Sigmoid colon (tissue), 7 donors: ENCODE results near the gene OPRL1. TPM values are rescaled to one million over a fixed set of nuclear protein-coding genes. Genes with fewer than 3 reads are reported as not detected.

Source experiments
- DNase-seq: peaks from one replicate; pipeline ENCODE4 v3.0.0-alpha.2; 2019
- H3K27ac ChIP-seq, 4 donors: fragments of 200-600 bp; sonication (generic); one replicate each; pipeline ENCODE4 v1.5.1; 2016 to 2019; ENCODE audit warnings: mild to moderate bottlenecking in 1 of 4
- H3K27me3 ChIP-seq, 3 donors: fragments of 200-600 bp; sonication (generic); one replicate each; pipeline ENCODE4 v1.5.1; 2019; ENCODE audit warnings: mild to moderate bottlenecking in 1 of 3
- H3K36me3 ChIP-seq, 4 donors: fragments of 200-600 bp; sonication (generic); one replicate each; pipeline ENCODE4 v1.5.1; 2016 to 2019
- H3K4me1 ChIP-seq, 4 donors: fragments of 200-600 bp; sonication (generic); one replicate each; pipeline ENCODE4 v1.5.1; 2017 to 2019
- H3K4me3 ChIP-seq, 4 donors: fragments of 200-600 bp; sonication (generic); one replicate each; pipeline ENCODE4 v1.5.1; 2017 to 2019; ENCODE audit warnings: mild to moderate bottlenecking in 2 of 4, moderate library complexity in 1 of 4
- H3K9me3 ChIP-seq, 4 donors: fragments of 200-600 bp in 3 of 4; sonication (generic) in 3 of 4; one replicate each; pipeline versions ENCODE4 v1.5.1 to v1.6.1; 2013 to 2019
- EP300 ChIP-seq, 4 donors: sonication (generic); formaldehyde crosslinking; IDR thresholded peaks; one replicate each; pipeline ENCODE4 v1.6.1; 2017; ENCODE audit warnings: antibody characterized with exemption in 4 of 4
- POLR2A ChIP-seq, 2 donors: fragments of 450-650 bp; IDR thresholded peaks; one replicate each; pipeline ENCODE4 v1.6.1; 2016; ENCODE audit warnings: antibody characterized with exemption in 2 of 2, mild to moderate bottlenecking in 2 of 2, moderate library complexity in 2 of 2
- POLR2AphosphoS5 ChIP-seq, 4 donors: sonication (generic); formaldehyde crosslinking; IDR thresholded peaks; one replicate each; pipeline ENCODE4 v1.6.1; 2017; ENCODE audit warnings: antibody characterized with exemption in 4 of 4
- WGBS, 2 donors: extraction: QIAGEN DNeasy Blood & Tissue Kit; methylation state at CpG; one replicate each; pipeline ENCODE4 v1.1.7; 2013; 5-methylcytosine and 5-hydroxymethylcytosine counted together
- intact Hi-C: fragments of 100-400 bp; cut with DNase I; formaldehyde crosslinking; loops from one replicate; pipeline ENCODE4 v1.15.1; 2023
- polyA plus RNA-seq, 3 donors: library from polyadenylated mRNA; stranded (reverse); fragments of 200-250 nt; gene quantifications; one replicate each; pipeline ENCODE4 v1.2.3, GENCODE V29; 2013
- total RNA-seq, 4 donors: library from RNA; depleted of rRNA; stranded (reverse); fragments of >200 nt; gene quantifications; one replicate each; pipeline ENCODE4 v1.1.0, GENCODE V29; 2016
- TF ChIP-seq, protein P1 (sequence below), 4 experiments: fragments of 450-650 bp in 3 of 4; fragments of 200-600 bp in 1 of 4; IDR thresholded peaks; one replicate each; pipeline ENCODE4 v1.5.1; 2016 to 2019; ENCODE audit warnings: antibody characterized with exemption in 4 of 4, mild to moderate bottlenecking in 3 of 4, moderate library complexity in 2 of 4
- donor health status: healthy with polysubstance abuse.
- donor health status: Bipolar disorder and iron deficiency.
- donor health status: healthy.

The OPRL1 gene
- total and polyA plus RNA-seq, 7 donors, result under 0.01 to 2.2 (median 0.89) TPM; not detected in 1

DNA sequence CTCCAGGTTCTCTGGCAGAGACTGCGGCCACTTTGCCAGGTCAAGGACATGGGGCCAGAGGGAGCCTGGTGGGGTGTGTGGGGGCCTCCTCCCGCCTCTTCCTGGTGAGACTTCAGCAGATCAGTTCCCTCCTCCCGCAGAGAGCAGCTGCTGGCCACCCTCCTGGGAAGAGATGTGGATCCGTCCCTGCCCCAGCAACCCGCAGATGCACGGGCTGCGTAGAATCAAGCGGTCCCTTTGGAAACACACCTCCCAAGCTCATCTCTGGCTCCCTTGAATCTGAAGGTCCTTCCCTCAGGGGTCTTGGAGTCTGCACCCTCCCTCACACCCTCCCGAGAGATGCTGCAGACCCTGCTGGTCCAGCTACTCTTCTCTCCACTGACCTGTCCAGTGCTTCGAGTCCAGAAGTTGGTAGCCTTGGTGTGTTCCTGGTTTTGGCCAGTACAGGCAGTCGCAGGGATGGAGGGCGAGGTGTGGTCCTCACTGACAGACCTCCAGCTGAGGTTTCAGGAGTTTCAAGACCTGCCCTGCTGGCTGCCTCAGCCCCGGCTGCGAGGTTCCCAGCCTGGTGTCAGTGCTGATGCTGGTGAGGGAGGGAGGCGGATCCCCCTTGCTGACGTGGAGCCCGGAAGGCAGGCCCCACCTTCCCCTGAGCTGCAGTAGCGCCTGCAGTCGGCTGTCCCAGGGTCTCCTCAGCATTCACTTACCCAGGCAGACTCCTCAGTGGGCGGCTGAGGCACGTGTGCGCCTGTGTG, 27.3 kb downstream of the OPRL1 start, which contains the start of gene NPBWR2:
NPBWR2 (minus strand) TSS at position 585 of the 755 bp plus-strand sequence. CDS start 734 bp downstream, outside the sequence.
- 51 to 55% methylated on average over 22 of the region's 22 CpGs for WGBS, 2 donors
- peak; percentile 48 for DNase-seq
- TF ChIP-seq POLR2AphosphoS5 (IDR thresholded peaks at IDR 0.05) (no peak), EP300 (IDR thresholded peaks at IDR 0.05) (no peak), POLR2A (IDR thresholded peaks at IDR 0.05) (no peak)
- TF ChIP-seq, protein P1, sequence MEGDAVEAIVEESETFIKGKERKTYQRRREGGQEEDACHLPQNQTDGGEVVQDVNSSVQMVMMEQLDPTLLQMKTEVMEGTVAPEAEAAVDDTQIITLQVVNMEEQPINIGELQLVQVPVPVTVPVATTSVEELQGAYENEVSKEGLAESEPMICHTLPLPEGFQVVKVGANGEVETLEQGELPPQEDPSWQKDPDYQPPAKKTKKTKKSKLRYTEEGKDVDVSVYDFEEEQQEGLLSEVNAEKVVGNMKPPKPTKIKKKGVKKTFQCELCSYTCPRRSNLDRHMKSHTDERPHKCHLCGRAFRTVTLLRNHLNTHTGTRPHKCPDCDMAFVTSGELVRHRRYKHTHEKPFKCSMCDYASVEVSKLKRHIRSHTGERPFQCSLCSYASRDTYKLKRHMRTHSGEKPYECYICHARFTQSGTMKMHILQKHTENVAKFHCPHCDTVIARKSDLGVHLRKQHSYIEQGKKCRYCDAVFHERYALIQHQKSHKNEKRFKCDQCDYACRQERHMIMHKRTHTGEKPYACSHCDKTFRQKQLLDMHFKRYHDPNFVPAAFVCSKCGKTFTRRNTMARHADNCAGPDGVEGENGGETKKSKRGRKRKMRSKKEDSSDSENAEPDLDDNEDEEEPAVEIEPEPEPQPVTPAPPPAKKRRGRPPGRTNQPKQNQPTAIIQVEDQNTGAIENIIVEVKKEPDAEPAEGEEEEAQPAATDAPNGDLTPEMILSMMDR (IDR thresholded peaks at IDR 0.05), result no peak
- H3K9me3 ChIP-seq, result no peaks in the 10 kb centered on the region
- peaks cover 0 to 7% (median 6%) of the 10 kb centered on the region in 4 donors for H3K4me1 ChIP-seq
- no peaks in the 10 kb centered on the region for H3K36me3 ChIP-seq
- H3K27ac ChIP-seq, result no peak within 1 kb of the TSS
- peaks cover 6 to 21% (median 20%) of the 10 kb centered on the region in 3 donors for H3K27me3 ChIP-seq
- H3K4me3 ChIP-seq, result no peak within 1 kb of the TSS
- intact Hi-C loops, result no loop called here

DNA sequence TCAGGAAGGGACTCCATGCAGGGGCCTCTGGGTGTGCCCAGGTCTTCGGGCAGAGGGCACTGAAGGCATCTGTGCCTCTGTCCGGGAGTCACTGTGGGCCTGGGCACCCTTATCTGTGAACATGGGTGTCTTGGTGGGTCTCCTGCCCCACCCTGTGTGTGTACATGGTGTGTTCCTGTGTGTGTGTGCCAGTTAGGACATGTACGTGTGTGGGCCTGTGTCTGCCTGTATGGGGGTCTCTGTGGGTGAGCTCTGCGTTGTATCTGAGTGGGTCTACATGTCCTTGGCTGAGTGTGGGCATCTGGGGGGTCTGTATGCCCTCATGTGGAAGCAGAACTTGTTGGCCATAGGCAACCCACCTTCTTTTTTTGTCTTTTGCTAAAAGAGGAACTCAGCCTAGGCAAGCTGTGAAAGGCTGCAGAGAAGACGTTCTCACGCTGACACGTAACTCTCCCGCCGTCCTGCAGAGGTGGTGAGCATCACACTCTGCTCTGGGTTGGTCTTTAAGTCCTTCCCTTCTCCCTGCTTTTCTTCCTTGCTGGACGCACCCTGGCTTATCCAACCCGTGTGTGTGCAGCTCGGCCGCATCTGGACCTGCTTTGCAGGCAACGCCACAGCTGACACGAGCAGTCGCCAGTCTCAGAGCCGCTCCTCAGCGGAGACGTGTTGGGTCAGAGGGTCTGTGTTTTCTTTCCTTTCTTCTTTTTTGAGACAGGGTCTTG, 28.0 kb downstream of the OPRL1 start:
- TF ChIP-seq POLR2A (IDR thresholded peaks at IDR 0.05), result no peak
- TF ChIP-seq POLR2AphosphoS5 (IDR thresholded peaks at IDR 0.05), result no peak
- TF ChIP-seq, protein P1 (IDR thresholded peaks at IDR 0.05), result no peak
- TF ChIP-seq EP300 (IDR thresholded peaks at IDR 0.05), result no peak
- 61 to 67% methylated on average over 19 of the region's 19 CpGs for WGBS, 2 donors
- peaks cover 0 to 14% (median 14%) of the 10 kb centered on the region in 3 donors for H3K27me3 ChIP-seq

DNA sequence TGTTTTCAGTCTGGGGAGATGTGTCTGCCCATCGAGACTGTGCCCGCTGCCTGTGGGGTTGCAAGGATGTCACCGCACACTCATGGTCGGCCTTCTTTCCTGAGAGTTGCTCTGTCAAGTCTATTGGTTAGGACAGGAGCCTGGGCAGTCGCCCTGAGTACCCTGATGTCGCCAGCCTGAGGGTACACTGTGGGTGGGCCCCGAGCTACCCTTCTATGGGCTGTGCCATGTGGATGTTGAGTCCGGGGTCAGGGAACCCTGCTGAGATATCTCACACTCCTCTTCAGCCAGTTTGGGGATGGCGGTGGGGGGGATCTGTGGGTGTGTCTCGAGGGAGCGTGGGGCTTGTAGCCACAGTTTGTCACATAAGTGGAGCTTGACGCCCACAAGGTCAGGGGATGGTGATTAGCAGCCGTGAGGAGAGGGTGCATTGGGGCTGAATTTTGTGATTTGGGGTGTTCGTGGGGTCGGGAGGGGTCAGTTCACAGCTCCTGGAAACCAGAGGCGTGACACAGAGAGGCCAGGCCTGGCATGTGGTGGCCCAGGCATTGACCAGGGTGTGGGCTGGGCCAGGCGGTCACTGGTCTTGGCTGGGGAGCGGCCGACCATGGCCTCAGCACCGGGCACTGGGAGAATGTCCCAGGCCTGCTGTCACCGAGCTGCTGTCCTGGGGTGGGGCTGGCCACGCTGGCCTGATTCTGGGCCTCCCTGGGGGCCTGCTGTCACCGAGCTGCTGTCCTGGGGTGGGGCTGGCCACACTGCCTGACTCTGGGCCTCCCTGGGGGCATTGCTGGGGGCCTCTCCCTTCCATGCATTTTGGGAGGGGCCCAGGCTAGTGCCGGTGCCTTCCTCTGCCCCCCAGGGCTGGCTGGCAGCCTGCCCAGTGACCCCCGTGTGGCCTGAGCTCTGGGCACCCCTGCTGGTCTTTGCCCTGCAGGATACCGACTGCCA, 29.1 kb downstream of the OPRL1 start:
- peak; percentile 46 for DNase-seq
- peaks cover 0 to 3% (median 3%) of the 10 kb centered on the region in 3 donors for H3K27me3 ChIP-seq
- intact Hi-C loops, result no loop called here
- TF ChIP-seq, protein P1 (IDR thresholded peaks at IDR 0.05), result no peak
- TF ChIP-seq POLR2AphosphoS5 (IDR thresholded peaks at IDR 0.05) (no peak), EP300 (IDR thresholded peaks at IDR 0.05) (no peak), POLR2A (IDR thresholded peaks at IDR 0.05) (no peak)
- H3K9me3 ChIP-seq, result no peaks in the 10 kb centered on the region
- H3K4me3 ChIP-seq, result no peak overlapping the region
- H3K4me1 ChIP-seq, result no peaks in the 10 kb centered on the region
- no peaks in the 10 kb centered on the region for H3K36me3 ChIP-seq
- no peak overlapping the region for H3K27ac ChIP-seq
- 69 to 82% methylated on average over 26 of the region's 26 CpGs for WGBS, 2 donors

More for the DNA sequence above, 28.0 kb downstream of the OPRL1 start:
- intact Hi-C loops, result no loop called here
- DNase-seq, result peak; percentile 45
- H3K4me1 ChIP-seq, result no peaks in the 10 kb centered on the region
- no peaks in the 10 kb centered on the region for H3K9me3 ChIP-seq
- no peaks in the 10 kb centered on the region for H3K36me3 ChIP-seq
- H3K4me3 ChIP-seq, result no peak overlapping the region
- no peak overlapping the region for H3K27ac ChIP-seq

DNA sequence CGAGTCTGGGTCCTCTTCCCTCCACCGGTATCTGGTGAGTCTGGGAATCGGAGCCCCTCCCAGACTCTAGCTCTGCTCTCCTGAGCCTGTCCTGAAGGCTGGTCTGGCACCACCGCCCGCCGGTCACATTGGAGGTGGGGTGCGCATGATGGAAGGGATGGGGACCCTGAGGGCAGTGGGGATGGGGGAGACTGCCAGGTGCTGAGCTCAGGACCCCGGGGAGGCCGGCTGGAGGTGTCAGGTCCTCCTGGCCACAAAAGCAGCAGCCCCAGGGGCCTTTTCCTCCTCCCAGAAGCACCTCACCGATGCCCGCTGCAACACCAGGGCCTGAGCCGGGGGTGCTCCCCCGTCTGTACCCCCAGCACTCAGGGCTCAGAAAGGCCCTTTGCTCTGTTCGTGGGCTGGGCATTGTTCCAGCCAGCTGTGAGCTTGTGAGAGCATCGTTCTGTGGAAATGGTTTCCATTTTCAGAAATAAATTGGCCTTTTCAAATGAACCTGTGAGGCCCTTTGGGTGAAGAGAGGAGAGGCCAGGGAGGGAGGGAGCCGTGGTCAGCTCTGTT, 30.0 kb downstream of the OPRL1 start:
- DNase-seq, result peak; percentile 58
- Histone ChIP-seq H3K27ac (no peak overlapping the region), H3K9me3 (no peaks in the 10 kb centered on the region), H3K36me3 (no peaks in the 10 kb centered on the region), H3K4me3 (no peak overlapping the region), H3K27me3 (no peaks in the 10 kb centered on the region), H3K4me1 (no peaks in the 10 kb centered on the region)
- intact Hi-C loops, result no loop called here
- WGBS, 2 donors, result 73 to 79% methylated on average over 16 of the region's 16 CpGs
- TF ChIP-seq, protein P1 (IDR thresholded peaks at IDR 0.05), result no peak
- no peak for TF ChIP-seq POLR2AphosphoS5 (IDR thresholded peaks at IDR 0.05)
- TF ChIP-seq POLR2A (IDR thresholded peaks at IDR 0.05), result no peak
- TF ChIP-seq EP300 (IDR thresholded peaks at IDR 0.05), result no peak
